Caco-2 (cell line): Measurements from ENCODE around the gene WDR76. TPM values are rescaled to one million over a fixed set of nuclear protein-coding genes. Genes with fewer than 3 reads are reported as not detected.

ENCODE experiments used
- BruUV-seq: library from RNA; stranded (reverse); fragments of 400-500 nt; replicated peaks from 2 replicates; lab custom pipeline; 2021; lab: Mats Ljungman, UMichigan
- CTCF ChIA-PET: fragments of 300-600 bp; sonication (Branson Sonifier 250); formaldehyde crosslinking; loops from one replicate; lab custom pipeline; 2022; ENCODE audit warnings: antibody characterized with exemption; lab: Charles Lee
- POLR2A ChIA-PET: fragments of 300-600 bp; sonication (Branson Sonifier 250); formaldehyde crosslinking; loops from one replicate; lab custom pipeline; 2022; ENCODE audit warnings: antibody characterized with exemption; lab: Charles Lee
- DNase-seq, 2 experiments: peaks; one replicate each; pipeline versions ENCODE4 v3.0.0 to v3.0.0-alpha.2; 2020 to 2022
- H3K27me3 ChIP-seq: replicated peaks from 2 replicates; pipeline ENCODE4 v1.6.0; 2011; ENCODE audit warnings: low read length; ENCODE audit not compliant: control insufficient read depth, insufficient read depth
- H3K36me3 ChIP-seq: 2 replicates; pipeline ENCODE4 v1.5.1; 2011; ENCODE audit warnings: low read length; ENCODE audit not compliant: control insufficient read depth, insufficient read depth
- H3K4me1 ChIP-seq: fragments of 250-450 bp; sonication (Bioruptor Pico); 2 replicates; pipeline ENCODE4 v1.5.1; 2020; ENCODE audit warnings: mild to moderate bottlenecking
- H3K4me3 ChIP-seq: 2 replicates; pipeline ENCODE4 v1.5.1; 2011; ENCODE audit warnings: low read depth, mild to moderate bottlenecking, control low read depth, low read length
- H3K9me3 ChIP-seq: fragments of 250-450 bp; sonication (Bioruptor Pico); 2 replicates; pipeline ENCODE4 v1.5.1; 2020; ENCODE audit warnings: mild to moderate bottlenecking, moderate library complexity
- H3K27ac Mint-ChIP-seq: one replicate; pipeline ENCODE4 v1.8.0; 2022; ENCODE audit warnings: mixed read lengths; ENCODE audit not compliant: unreplicated experiment
- H3K27me3 Mint-ChIP-seq: one replicate; pipeline ENCODE4 v1.8.0; 2022; ENCODE audit warnings: mixed read lengths; ENCODE audit not compliant: insufficient read depth, unreplicated experiment
- H3K36me3 Mint-ChIP-seq: one replicate; pipeline ENCODE4 v1.8.0; 2022; ENCODE audit warnings: mild to moderate bottlenecking, mixed read lengths; ENCODE audit not compliant: insufficient read depth, unreplicated experiment
- H3K4me1 Mint-ChIP-seq: one replicate; pipeline ENCODE4 v1.8.0; 2022; ENCODE audit warnings: low read depth, mixed read lengths; ENCODE audit not compliant: unreplicated experiment
- H3K4me3 Mint-ChIP-seq: one replicate; pipeline ENCODE4 v1.8.0; 2022; ENCODE audit warnings: mild to moderate bottlenecking, moderate library complexity, mixed read lengths; ENCODE audit not compliant: unreplicated experiment
- H3K9me3 Mint-ChIP-seq: one replicate; pipeline ENCODE4 v1.8.0; 2022; ENCODE audit warnings: mixed read lengths; ENCODE audit not compliant: unreplicated experiment
- intact Hi-C: fragments of 100-400 bp; cut with micrococcal nuclease; formaldehyde crosslinking; loops from one replicate; pipeline ENCODE4 v1.10.0; 2022; ENCODE audit not compliant: unreplicated experiment
- total RNA-seq: library from RNA; stranded (reverse); gene quantifications from 2 replicates; pipeline ENCODE4 v1.2.3, GENCODE V29; 2022
- TF ChIP-seq, protein P1 (sequence below), 2 experiments: fragments of 200-600 bp in 1 of 2; IDR thresholded peaks; 1 replicate in 1 of 2; 2 replicates in 1 of 2; pipeline versions ENCODE4 v1.5.1 to v1.8.0; 2011 to 2022; ENCODE audit warnings: antibody characterized with exemption in 1 of 2, control low read depth in 1 of 2, inconsistent platforms in 1 of 2, low read depth in 1 of 2, low read length in 1 of 2, mild to moderate bottlenecking in 1 of 2, moderate library complexity in 1 of 2; ENCODE audit not compliant: insufficient read depth in 1 of 2, severe bottlenecking in 1 of 2, unreplicated experiment in 1 of 2

WDR76 gene
- total RNA-seq, 1 experiment from 2014 or later = 26.9 TPM

GRCh38 chr15:43896543-43896942 is 69.7 kb downstream of the WDR76 start:
- BruUV-seq = no TSS peak
- DNase-seq = no peak
- Mint-ChIP-seq H3K36me3 (peaks cover 26% of the 10 kb centered on the region), H3K27ac (no peak overlapping the region), H3K27me3 (no peaks in the 10 kb centered on the region), H3K4me1 (no peaks in the 10 kb centered on the region), H3K9me3 (no peaks in the 10 kb centered on the region), H3K4me3 (no peak overlapping the region)
- intact Hi-C loops = no loop called here
- Histone ChIP-seq H3K4me3 (no peak overlapping the region), H3K9me3 (no peaks in the 10 kb centered on the region), H3K27me3 (no peaks in the 10 kb centered on the region), H3K36me3 (no peaks in the 10 kb centered on the region), H3K4me1 (no peaks in the 10 kb centered on the region)
- ChIA-PET CTCF (interaction anchor here (0.7 kb wide), 1 partner anchor 114 kb away, joined by 5 read pairs; no protein-coding TSS in a partner anchor), POLR2A (no interaction called here)
- TF ChIP-seq, protein P1, sequence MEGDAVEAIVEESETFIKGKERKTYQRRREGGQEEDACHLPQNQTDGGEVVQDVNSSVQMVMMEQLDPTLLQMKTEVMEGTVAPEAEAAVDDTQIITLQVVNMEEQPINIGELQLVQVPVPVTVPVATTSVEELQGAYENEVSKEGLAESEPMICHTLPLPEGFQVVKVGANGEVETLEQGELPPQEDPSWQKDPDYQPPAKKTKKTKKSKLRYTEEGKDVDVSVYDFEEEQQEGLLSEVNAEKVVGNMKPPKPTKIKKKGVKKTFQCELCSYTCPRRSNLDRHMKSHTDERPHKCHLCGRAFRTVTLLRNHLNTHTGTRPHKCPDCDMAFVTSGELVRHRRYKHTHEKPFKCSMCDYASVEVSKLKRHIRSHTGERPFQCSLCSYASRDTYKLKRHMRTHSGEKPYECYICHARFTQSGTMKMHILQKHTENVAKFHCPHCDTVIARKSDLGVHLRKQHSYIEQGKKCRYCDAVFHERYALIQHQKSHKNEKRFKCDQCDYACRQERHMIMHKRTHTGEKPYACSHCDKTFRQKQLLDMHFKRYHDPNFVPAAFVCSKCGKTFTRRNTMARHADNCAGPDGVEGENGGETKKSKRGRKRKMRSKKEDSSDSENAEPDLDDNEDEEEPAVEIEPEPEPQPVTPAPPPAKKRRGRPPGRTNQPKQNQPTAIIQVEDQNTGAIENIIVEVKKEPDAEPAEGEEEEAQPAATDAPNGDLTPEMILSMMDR (IDR thresholded peaks at IDR 0.05; ENCODE audit: insufficient read depth in 1 of 2, low read depth in 1 of 2, low read length in 1 of 2, severe bottlenecking in 1 of 2, unreplicated experiment in 1 of 2) = no peak

- Mint-ChIP-seq H3K27ac (no peak overlapping the region), H3K4me1 (peaks cover 3% of the 10 kb centered on the region), H3K9me3 (no peaks in the 10 kb centered on the region), H3K36me3 (peaks cover 34% of the 10 kb centered on the region), H3K27me3 (no peaks in the 10 kb centered on the region), H3K4me3 (no peak overlapping the region)
- Histone ChIP-seq H3K4me1 (no peaks in the 10 kb centered on the region), H3K4me3 (no peak overlapping the region), H3K36me3 (no peaks in the 10 kb centered on the region), H3K9me3 (no peaks in the 10 kb centered on the region), H3K27me3 (no peaks in the 10 kb centered on the region)
- CTCF ChIA-PET = no interaction called here
- intact Hi-C loops = no loop called here
- TF ChIP-seq, protein P1 (IDR thresholded peaks at IDR 0.05; ENCODE audit: insufficient read depth in 1 of 2, low read depth in 1 of 2, low read length in 1 of 2, severe bottlenecking in 1 of 2, unreplicated experiment in 1 of 2) = no peak
- BruUV-seq = no TSS peak
- DNase-seq = no peak
- POLR2A ChIA-PET = no interaction called here
Observed at GRCh38 chr15:43898891-43899290, 72.1 kb downstream of the WDR76 start.

DNA sequence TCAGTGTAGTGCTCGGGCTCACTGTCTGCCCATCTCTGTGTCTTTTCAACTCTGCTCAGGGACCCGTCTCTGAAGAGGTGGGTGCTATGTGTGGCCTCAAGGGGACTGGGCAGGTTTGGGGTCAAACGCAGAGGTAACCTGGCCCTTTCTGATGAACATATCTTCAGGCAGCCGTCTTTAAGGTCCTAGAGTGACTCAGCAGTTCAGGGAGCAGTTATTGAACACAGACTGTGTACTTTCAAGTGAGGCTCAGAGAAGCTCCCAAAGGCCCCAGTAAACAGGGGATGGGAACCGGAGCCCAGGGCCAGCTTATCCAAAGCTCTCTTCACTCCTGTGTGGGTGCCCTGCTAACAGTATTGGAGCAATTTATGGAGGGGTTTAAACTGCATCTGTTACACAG is 73.1 kb downstream of the WDR76 start:
- H3K27me3 Mint-ChIP-seq = no peaks in the 10 kb centered on the region
- BruUV-seq = no TSS peak
- H3K27ac Mint-ChIP-seq = no peak overlapping the region
- intact Hi-C loops = loop anchor here (10.0 kb wide), 1 partner anchor 225 kb away; no protein-coding TSS in a partner anchor
- peaks cover 6% of the 10 kb centered on the region for H3K4me1 Mint-ChIP-seq
- H3K27me3 ChIP-seq = no peaks in the 10 kb centered on the region
- no peaks in the 10 kb centered on the region for H3K9me3 ChIP-seq
- ChIA-PET CTCF (no interaction called here), POLR2A (no interaction called here)
- DNase-seq = no peak
- H3K36me3 ChIP-seq = no peaks in the 10 kb centered on the region
- no peaks in the 10 kb centered on the region for H3K4me1 ChIP-seq
- H3K9me3 Mint-ChIP-seq = no peaks in the 10 kb centered on the region
- no peak overlapping the region for H3K4me3 ChIP-seq
- TF ChIP-seq, protein P1 (IDR thresholded peaks at IDR 0.05; ENCODE audit: insufficient read depth in 1 of 2, low read depth in 1 of 2, low read length in 1 of 2, severe bottlenecking in 1 of 2, unreplicated experiment in 1 of 2) = no peak
- peaks cover 36% of the 10 kb centered on the region for H3K36me3 Mint-ChIP-seq
- H3K4me3 Mint-ChIP-seq = no peak overlapping the region
